K562 (cell line): ENCODE data around the gene RAP1A. TPM values are rescaled to one million over a fixed set of nuclear protein-coding genes. Genes with fewer than 3 reads are reported as not detected.

Experiments used
- ATAC-seq: fragments of 200-7000 bp; cut with Tn5 transposase; 3 replicates; pipeline ENCODE4 v1.9.1; 2020; ENCODE audit warnings: moderate library complexity
- BruUV-seq: library from RNA; stranded (reverse); fragments of 400-500 nt; replicated peaks from 2 replicates; lab custom pipeline; 2021; lab: Mats Ljungman, UMichigan
- CTCF ChIA-PET: fragments of 300-600 bp; formaldehyde crosslinking; extraction: SDS; loops from one replicate; lab custom pipeline; 2021; ENCODE audit warnings: low intra/inter-chr PET ratio; lab: Yijun Ruan, JAX
- POLR2A ChIA-PET: fragments of 300-600, 350-650 bp; sonication (Branson Sonifier 250); formaldehyde crosslinking; extraction: SDS; loops from one replicate; lab custom pipeline; 2021; ENCODE audit warnings: antibody characterized with exemption, inconsistent platforms; lab: Yijun Ruan, JAX
- DNase-seq, 4 experiments: peaks; one replicate each; pipeline versions ENCODE4 v3.0.0 to v3.0.0-alpha.2; 2011 to 2018; ENCODE audit warnings: low spot score in 3 of 4, mixed read lengths in 3 of 4; ENCODE audit errors: extremely low read depth in 1 of 4
- FAIRE-seq: peaks from 2 replicates; lab custom pipeline; 2011; peaks lifted over from hg19 to GRCh38; lab: Jason Lieb, UNC
- H2AFZ ChIP-seq: 2 replicates; pipeline ENCODE4 v1.6.0; 2011; ENCODE audit warnings: low read depth, low read length, control low read depth, inconsistent platforms
- H3K27ac ChIP-seq: fragments of 200-600 bp; 3 replicates; pipeline ENCODE4 v1.8.0; 2011; ENCODE audit warnings: low read depth, mild to moderate bottlenecking, control low read depth, inconsistent platforms, low read length, moderate library complexity, mixed read lengths; ENCODE audit errors: extremely low read depth
- H3K27me3 ChIP-seq, 2 experiments: fragments of 300-600 bp in 1 of 2; 2 replicates in 1 of 2; 3 replicates in 1 of 2; pipeline versions ENCODE4 v1.6.0 to v1.8.0; 2011; ENCODE audit warnings: inconsistent platforms in 2 of 2, low read length in 2 of 2, mild to moderate bottlenecking in 1 of 2, mixed read lengths in 1 of 2, moderate library complexity in 1 of 2; ENCODE audit not compliant: control insufficient read depth in 2 of 2, insufficient read depth in 2 of 2
- H3K36me3 ChIP-seq: fragments of 300-600 bp; 3 replicates; pipeline ENCODE4 v1.8.0; 2011; ENCODE audit warnings: mild to moderate bottlenecking, low read length, inconsistent platforms; ENCODE audit not compliant: control insufficient read depth, insufficient read depth
- H3K4me1 ChIP-seq, 2 experiments: fragments of 200-600 bp in 1 of 2; replicated peaks in 1 of 2; 2 replicates in 1 of 2; 3 replicates in 1 of 2; pipeline versions ENCODE4 v1.5.1 to v1.8.0; 2011; ENCODE audit warnings: inconsistent platforms in 2 of 2, low read length in 2 of 2, mild to moderate bottlenecking in 1 of 2, mixed read lengths in 1 of 2, moderate library complexity in 1 of 2; ENCODE audit not compliant: control insufficient read depth in 2 of 2, insufficient read depth in 2 of 2
- H3K4me2 ChIP-seq: 2 replicates; pipeline ENCODE4 v1.6.1; 2011; ENCODE audit warnings: low read length, control low read depth, inconsistent platforms, mixed read lengths; ENCODE audit not compliant: insufficient read depth
- H3K4me3 ChIP-seq: fragments of 200-600 bp; sonication (generic), shearing (Covaris generic); 2 replicates; pipeline ENCODE4 v1.5.1; 2016; ENCODE audit warnings: control low read depth, inconsistent platforms
- H3K79me2 ChIP-seq: fragments of 200-600 bp; 3 replicates; pipeline ENCODE4 v1.8.0; 2011; ENCODE audit warnings: low read length, inconsistent platforms; ENCODE audit not compliant: control insufficient read depth, insufficient read depth
- H3K9ac ChIP-seq, 2 experiments: 2 replicates each; pipeline versions ENCODE4 v1.6.0 to v1.6.1; 2011; ENCODE audit warnings: low read depth in 2 of 2, low read length in 2 of 2, control low read depth in 1 of 2, inconsistent platforms in 1 of 2, mild to moderate bottlenecking in 1 of 2, mixed read lengths in 1 of 2; ENCODE audit not compliant: insufficient read depth in 1 of 2
- H3K9me1 ChIP-seq: one replicate; pipeline ENCODE4 v1.6.0; 2011; ENCODE audit warnings: inconsistent platforms, mild to moderate bottlenecking, low read length, moderate library complexity; ENCODE audit not compliant: control insufficient read depth, insufficient read depth
- H3K9me3 ChIP-seq: replicated peaks from 2 replicates; pipeline ENCODE4 v1.5.1; 2011; ENCODE audit warnings: low read depth, low read length, inconsistent platforms; ENCODE audit not compliant: control insufficient read depth, insufficient read depth
- H4K20me1 ChIP-seq: replicated peaks from 2 replicates; pipeline ENCODE4 v1.6.1; 2011; ENCODE audit warnings: low read length, inconsistent platforms, mixed read lengths; ENCODE audit not compliant: control insufficient read depth, insufficient read depth
- SIN3A ChIP-seq, 2 experiments: fragments of 150-350 bp in 1 of 2; IDR thresholded peaks; 2 replicates each; pipeline ENCODE4 v1.6.1; 2011 to 2016; ENCODE audit warnings: borderline replicate concordance in 2 of 2, low read depth in 2 of 2, low read length in 2 of 2, mild to moderate bottlenecking in 2 of 2, moderate library complexity in 2 of 2; ENCODE audit not compliant: control insufficient read depth in 1 of 2
- WGBS: fragments of 100-300 bp; shearing (Covaris generic); methylation state at CpG from one replicate; pipeline ENCODE4 v1.1.6; 2016; ENCODE audit warnings: low coverage, mixed read lengths; ENCODE audit not compliant: insufficient coverage; ENCODE audit errors: missing lambda C conversion rate; 5-methylcytosine and 5-hydroxymethylcytosine counted together
- in situ Hi-C: fragments of 300-500 bp; cut with MboI; formaldehyde crosslinking; loops from 4 replicates; pipeline ENCODE4 v1.15.0; 2018; ENCODE audit warnings: inconsistent platforms, mixed read lengths
- intact Hi-C: fragments of 100-400 bp; cut with micrococcal nuclease; formaldehyde crosslinking; loops from 2 replicates; pipeline ENCODE4 v1.14.2; 2022
- polyA plus RNA-seq, 8 experiments: library from polyadenylated mRNA; depleted of rRNA in 4 of 8; stranded (reverse) in 5 of 8; unstranded in 3 of 8; fragments of >200 nt; fragmentation: Nextera tagmentation in 2 of 8; fragmentation: Illumina TruSeq in 1 of 8; extraction: Ambion mirVana in 2 of 8; extraction: Trizol in 1 of 8; gene quantifications; 2 replicates each; pipeline versions ENCODE4 v1.2.1 to v1.2.3, GENCODE V29; 2011 to 2014; ENCODE audit warnings: inconsistent platforms in 1 of 8, missing spikeins in 1 of 8
- total RNA-seq, 7 experiments: library from RNA; depleted of rRNA in 6 of 7; stranded (reverse); fragments of >200 nt in 6 of 7; fragmentation: Illumina TruSeq in 2 of 7; extraction: Trizol in 2 of 7; gene quantifications; 2 replicates each; pipeline versions ENCODE4 v1.2.1 to v1.2.3, GENCODE V29; 2011 to 2021; ENCODE audit warnings: low replicate concordance in 1 of 7
- TF ChIP-seq, protein P1 (sequence below): IDR thresholded peaks from 2 replicates; pipeline ENCODE4 v1.6.1; 2012; ENCODE audit warnings: low read depth, low read length, improper control_type of control experiment, borderline replicate concordance

The RAP1A gene
- total and polyA plus RNA-seq, 9 of the 15 experiments (the other 6 are each of a cell fraction or from before 2014, with no cell fraction given): 13.4 to 86.2 (median 32.5) TPM

GRCh38 chr1:111624382-111624781 is 4.8 kb downstream of the RAP1A start:
- ChIA-PET CTCF (no interaction called here), POLR2A (interaction anchor here (1.3 kb wide), 1 partner anchor 15 kb away, joined by 4 read pairs; no protein-coding TSS in a partner anchor)
- H3K9me3 ChIP-seq: no peaks in the 10 kb centered on the region
- FAIRE-seq (no peak), DNase-seq (no peak), ATAC-seq (no peak)
- no peak overlapping the region; a peak in 1 of 4 replicates for H3K9ac ChIP-seq
- no TSS peak for BruUV-seq
- no peak overlapping the region for H3K4me2 ChIP-seq
- H3K27me3 ChIP-seq: no peaks in the 10 kb centered on the region
- intact Hi-C loops (no loop called here), in situ Hi-C loops (no loop called here)
- H3K36me3 ChIP-seq: peaks cover 11% of the 10 kb centered on the region; the same call in 1 of the 3 replicates
- no peaks in the 10 kb centered on the region for H4K20me1 ChIP-seq
- no peak overlapping the region for H2AFZ ChIP-seq
- no peak overlapping the region for H3K4me3 ChIP-seq
- H3K4me1 ChIP-seq: peaks cover 6 to 35% of the 10 kb centered on the region in 2 experiments; a peak in 4 of 5 replicates
- WGBS: 48% methylated on average over 2 of the region's 2 CpGs
- H3K9me1 ChIP-seq: no peaks in the 10 kb centered on the region
- TF ChIP-seq, protein P1, sequence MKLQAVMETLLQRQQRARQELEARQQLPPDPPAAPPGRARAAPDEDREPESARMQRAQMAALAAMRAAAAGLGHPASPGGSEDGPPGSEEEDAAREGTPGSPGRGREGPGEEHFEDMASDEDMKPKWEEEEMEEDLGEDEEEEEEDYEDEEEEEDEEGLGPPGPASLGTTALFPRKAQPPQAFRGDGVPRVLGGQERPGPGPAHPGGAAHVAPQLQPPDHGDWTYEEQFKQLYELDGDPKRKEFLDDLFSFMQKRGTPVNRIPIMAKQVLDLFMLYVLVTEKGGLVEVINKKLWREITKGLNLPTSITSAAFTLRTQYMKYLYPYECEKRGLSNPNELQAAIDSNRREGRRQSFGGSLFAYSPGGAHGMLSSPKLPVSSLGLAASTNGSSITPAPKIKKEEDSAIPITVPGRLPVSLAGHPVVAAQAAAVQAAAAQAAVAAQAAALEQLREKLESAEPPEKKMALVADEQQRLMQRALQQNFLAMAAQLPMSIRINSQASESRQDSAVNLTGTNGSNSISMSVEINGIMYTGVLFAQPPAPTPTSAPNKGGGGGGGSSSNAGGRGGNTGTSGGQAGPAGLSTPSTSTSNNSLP: 0 out of 2 replicates have a peak, but pooled peaks have one; percentile 10
- TF ChIP-seq SIN3A (IDR thresholded peaks at IDR 0.05; ENCODE audit: borderline replicate concordance in 2 of 2, control insufficient read depth in 1 of 2, low read depth in 2 of 2, low read length in 2 of 2): no peak
- no peak overlapping the region; the same call in 1 of the 3 replicates for H3K27ac ChIP-seq
- H3K79me2 ChIP-seq: peaks cover 96% of the 10 kb centered on the region
